HG02973 (cell line): ENCODE measurements around the gene ZBTB49.

Experiments used
- ATAC-seq: cut with Tn5 transposase; IDR thresholded peaks from one replicate; pipeline ENCODE4 v1.9.1; 2021; ENCODE audit warnings: moderate library complexity; ENCODE audit not compliant: unreplicated experiment

The ZBTB49 gene

DNA sequence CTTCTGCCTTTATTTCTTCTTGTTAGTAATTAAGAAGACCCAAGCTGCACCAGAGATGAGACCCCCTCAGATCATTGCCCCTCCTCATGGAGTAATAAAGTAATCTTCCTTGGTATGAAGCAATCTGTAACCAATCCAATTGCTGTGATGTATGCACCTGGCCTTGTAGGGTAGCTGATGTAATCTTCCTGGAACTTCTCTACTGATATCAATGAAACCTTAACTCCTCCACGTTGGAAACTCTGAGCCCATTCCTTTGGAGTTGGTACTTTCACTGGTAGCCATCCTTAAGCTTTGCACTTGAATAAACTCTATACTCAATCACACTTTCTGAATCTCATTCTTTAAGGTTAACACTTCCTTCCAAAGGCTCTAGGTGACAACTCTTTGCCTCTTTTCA, 65.3 kb downstream of the ZBTB49 start:
- ATAC-seq, result no peak

DNA sequence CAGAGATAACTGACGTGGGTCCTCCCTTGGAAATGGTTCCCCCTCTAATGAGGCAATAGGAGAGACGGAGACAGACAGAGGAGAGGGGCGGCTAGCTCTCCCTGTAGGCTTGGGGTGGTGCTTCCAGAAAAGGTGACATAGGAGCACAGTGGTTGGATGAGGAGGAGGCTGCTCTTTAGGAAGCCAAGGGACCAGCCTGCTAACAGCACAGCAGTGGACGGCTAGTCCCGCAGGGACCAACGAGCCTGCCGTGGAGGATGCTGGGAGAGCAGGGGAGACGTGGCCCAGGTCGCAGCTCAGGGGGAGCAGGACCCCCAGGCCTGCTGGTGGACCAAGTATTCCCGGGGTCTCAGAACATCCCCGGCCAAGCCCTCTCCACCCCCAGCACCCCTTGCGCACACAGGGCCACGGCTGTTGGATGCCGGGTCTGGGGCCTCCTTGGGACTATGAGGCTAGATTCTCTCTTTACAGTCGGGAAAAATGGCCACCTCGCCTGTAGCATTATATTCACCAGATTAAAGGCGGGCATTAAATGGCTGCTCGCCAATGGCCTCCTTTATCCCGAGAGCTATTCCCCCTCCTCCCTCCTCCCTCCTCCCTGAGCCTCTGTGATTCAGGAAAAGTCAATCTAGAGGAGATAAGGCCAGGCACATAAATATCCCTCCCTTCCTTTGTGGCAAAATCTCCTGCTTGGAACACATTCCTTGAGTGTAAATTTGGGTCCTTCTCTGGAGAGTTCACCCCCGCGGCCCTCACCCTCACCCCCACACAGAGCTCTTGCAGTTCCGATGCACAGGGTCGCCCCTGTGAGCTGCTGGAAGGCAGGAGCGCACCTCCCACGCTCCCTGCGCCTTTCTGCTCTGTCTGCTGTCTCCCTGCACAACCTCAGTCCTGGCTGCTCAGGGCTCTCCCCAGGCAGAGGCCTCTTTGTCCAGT, 66.3 kb downstream of the ZBTB49 start:
- ATAC-seq, result no peak

DNA sequence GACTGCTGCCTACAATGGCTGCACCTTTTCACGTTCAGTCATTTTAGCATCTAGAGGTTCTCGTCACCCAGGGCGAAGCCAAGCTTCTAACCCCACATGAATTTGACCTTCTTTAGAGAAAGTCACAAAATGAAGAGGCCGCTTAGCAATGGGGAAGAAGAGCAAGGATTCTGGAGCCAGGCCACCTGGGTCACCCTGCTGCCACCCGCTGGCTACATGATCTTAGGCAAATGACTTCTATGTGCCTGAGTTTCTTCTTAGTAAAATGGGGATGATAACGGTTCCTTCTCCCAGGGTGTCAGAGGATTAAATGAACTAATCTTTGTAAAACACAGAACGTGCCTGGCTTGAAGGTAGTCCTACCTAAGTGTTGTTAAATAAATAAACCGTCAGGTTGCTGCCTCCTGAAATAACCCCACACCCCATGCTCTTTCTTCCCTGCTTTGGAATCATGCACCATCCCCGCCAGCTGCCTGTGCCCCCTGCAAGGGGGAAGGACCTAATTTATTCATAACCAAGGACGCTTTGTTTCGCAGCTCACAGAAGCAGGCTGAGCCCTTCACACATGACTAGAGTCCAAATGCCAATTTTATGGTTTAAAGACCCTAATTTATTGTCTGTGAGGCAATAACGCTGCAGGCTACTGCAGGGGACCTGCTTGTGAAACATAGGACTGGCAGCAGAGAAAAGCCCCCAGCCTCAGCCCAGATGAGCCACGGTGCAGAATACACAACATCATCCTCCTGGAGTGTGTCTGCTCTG, 68.2 kb downstream of the ZBTB49 start:
- no peak for ATAC-seq

DNA sequence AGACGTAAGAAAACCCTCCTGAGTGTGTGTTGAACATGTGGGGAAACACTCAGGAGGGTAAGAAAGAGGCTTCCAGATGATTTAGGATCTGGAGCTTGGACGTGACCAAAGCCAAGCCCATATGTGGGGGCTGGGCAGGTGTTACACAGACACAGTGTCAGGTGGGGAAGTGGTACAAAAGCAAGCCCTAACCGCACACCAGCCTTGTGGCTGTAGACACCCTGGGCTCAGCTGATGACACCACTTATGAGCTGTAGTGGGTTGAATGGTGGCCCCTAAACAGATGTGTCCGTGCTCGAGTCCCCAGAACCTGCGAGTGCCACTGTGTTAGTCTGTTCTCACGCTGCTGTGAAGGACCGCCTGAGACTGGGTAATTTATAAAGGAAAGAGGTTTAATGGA, 71.8 kb downstream of the ZBTB49 start:
- ATAC-seq, result no peak

DNA sequence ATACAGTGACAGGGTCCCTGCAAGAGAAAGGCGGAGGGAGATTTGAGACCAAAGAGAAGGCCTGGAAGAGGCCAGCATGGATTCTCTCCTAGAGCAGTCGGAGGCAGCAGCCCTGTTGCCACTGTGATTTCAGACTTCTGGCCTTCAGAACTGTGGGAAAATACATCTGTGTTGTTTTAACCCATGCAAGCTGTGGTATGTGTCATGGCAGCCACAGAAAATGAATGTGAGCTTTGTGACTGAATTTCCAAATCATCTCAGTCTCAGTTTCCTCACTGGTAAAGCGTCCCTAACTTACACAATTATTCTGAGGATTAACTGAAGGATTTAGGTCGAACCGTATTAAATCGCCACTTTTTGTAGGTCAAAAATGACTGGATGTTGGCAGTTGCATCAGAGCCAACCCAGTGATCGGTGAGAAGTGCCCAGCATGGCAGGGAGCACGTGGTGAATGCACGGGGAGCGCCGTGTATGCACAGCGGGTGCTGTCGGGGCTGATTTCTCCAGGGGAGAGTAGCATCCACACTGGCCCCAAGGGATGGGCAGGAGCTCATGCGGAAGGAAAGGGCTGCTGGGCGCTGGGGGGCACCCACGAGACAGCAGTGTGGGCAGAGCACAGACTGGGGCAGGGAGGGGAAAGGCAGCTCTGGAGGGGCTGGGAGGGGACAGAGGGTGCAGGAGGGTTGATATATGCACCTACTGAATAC, 73.1 kb downstream of the ZBTB49 start:
- no peak for ATAC-seq

DNA sequence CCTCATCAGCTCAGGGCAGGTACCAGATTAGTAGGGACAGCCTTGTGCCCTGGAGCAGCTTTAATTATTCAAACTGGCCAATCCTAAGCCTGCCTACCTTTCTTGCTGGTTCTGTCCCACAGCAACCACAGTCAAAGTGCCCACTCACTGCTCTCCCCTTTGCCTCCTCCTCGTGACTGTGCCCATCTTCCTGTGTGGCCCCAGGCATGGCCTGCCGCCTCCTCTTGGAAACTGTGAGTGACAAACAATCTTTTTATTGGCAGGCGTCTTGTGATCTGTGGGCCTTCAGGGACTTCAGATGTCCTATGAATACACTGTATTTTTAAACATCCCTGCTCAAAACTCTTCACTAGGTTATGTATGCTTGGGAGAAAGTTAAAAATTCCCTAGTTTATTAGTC, 74.0 kb downstream of the ZBTB49 start:
- no peak for ATAC-seq

DNA sequence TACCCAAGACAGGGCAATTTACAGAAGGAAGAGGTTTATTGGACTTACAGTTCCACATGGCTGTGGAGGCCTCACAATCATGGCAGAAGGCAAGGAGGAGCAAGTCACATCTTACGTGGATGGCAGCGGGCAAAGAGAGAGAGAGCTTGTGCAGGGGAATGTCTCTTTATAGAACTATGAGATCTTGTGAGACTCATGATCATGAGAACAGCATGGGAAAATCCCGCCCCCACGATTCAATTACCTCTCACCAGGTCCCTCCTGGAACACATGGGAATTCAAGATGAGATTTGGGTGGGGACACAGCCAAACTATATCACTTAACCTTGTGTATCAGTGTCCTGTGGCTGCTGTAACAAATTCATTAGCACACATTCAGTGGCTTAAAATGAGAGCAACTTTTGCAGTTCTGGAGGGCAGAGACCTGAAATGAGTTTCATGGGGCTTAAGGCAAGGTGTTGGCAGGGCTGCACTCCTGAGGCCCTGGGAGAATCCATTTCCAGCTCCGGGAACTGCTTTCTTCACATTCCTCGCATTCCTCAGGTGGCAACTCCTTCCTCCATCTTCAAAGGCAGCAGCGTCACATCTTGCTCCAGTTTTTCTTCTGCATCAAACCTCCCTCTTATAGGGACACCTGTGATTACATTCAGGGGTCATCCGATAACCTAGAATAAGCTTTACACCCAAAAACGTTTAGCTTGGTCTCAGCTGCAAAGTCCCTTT, 74.6 kb downstream of the ZBTB49 start:
- no peak for ATAC-seq

DNA sequence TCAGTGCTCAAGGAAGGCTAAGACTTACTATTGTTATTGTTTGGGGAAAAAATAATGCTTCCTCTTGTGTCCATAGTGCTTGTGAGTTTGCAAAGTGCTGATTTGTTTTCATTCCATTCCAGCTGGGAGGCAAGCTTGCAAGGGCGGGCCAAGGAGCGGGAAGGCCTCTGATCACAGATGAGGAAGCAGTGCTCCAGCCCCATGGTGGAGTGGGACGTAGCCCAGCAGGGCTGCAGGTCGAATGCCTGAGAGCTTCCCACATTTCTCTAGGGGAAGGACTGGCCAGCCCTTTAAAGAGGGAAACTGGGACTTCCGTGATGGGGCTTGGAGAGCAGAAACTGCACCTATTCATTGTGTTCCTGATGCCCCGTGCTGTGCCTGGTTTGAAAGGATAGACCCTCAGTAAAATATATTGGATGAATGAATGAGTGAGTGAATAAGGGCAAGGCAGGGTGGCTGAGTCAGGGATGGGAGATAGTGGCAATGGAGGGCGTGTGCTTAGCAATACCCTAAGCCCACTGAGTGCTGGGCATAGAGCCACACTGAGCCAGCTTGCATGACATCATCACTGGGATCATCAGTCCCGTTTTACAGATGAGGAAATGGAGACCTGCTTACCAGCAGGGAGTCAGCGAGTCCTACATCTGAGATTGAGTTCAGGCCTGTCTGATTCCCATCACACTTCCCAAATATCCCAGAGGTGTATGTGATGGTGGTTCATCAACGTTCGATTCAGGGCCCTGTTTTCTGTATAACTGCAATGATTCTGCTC, 78.9 kb downstream of the ZBTB49 start:
- no peak for ATAC-seq
